Stomach (tissue), 4 donors: ENCODE data around the gene PITX2.

Experiments used
- POLR2A ChIP-seq, 4 donors: fragments of 450-650 bp; IDR thresholded peaks; one replicate each; pipeline ENCODE4 v1.6.1; 2016; ENCODE audit warnings: antibody characterized with exemption in 4 of 4, control low read depth in 2 of 4, mild to moderate bottlenecking in 1 of 4, moderate library complexity in 1 of 4
- TF ChIP-seq, protein P1 (sequence below), 7 experiments: fragments of 450-650 bp in 4 of 7; fragments of 200-600 bp in 3 of 7; sonication (generic) in 3 of 7; IDR thresholded peaks; one replicate each; pipeline ENCODE4 v1.5.1; 2016 to 2019; ENCODE audit warnings: antibody characterized with exemption in 7 of 7, control low read depth in 2 of 7, mild to moderate bottlenecking in 1 of 7

DNA sequence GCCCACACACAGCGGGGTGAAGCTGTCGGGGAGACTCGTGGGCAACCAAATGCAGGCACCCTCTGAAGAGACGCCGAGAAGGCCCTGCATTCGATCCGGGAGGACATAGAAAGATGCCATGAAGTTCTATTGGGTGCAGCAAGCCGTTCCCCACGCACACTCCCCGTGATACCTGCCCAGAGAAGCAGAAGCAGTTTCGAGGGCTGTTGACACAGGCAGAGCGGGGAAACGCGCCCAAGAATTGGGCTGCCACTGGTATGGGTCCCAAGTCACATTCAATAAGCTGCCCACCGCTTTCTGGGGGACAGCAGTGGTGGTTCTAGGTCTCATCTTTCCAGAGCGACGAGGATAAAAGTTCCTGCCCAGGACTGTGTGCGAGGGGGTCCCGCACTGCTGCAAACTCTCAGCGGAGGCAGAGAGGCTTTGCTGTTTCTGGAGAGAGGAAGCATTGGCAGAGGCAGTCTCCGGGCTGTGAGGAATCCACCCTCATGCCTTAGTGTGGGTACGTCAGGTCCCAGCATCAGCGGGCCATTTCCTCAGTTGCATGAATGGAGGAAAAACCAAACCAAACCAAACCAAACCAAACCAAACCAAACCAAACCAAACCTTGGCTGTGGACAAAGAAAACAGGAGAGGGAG lies 10.1 kb downstream of the PITX2 start:
- no peak for TF ChIP-seq POLR2A (IDR thresholded peaks at IDR 0.05)
- TF ChIP-seq, protein P1, sequence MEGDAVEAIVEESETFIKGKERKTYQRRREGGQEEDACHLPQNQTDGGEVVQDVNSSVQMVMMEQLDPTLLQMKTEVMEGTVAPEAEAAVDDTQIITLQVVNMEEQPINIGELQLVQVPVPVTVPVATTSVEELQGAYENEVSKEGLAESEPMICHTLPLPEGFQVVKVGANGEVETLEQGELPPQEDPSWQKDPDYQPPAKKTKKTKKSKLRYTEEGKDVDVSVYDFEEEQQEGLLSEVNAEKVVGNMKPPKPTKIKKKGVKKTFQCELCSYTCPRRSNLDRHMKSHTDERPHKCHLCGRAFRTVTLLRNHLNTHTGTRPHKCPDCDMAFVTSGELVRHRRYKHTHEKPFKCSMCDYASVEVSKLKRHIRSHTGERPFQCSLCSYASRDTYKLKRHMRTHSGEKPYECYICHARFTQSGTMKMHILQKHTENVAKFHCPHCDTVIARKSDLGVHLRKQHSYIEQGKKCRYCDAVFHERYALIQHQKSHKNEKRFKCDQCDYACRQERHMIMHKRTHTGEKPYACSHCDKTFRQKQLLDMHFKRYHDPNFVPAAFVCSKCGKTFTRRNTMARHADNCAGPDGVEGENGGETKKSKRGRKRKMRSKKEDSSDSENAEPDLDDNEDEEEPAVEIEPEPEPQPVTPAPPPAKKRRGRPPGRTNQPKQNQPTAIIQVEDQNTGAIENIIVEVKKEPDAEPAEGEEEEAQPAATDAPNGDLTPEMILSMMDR (IDR thresholded peaks at IDR 0.05), result no peak
